HAP-1 (cell line): ENCODE measurements around the gene KIF1A.

Experiments
- DNase-seq, 2 experiments: peaks; one replicate each; pipeline ENCODE4 v3.0.0-alpha.2; 2016 to 2020; ENCODE audit warnings: low spot score in 2 of 2
- H3K27me3 ChIP-seq: fragments of 250-450 bp; sonication (Bioruptor Pico); 2 replicates; pipeline ENCODE4 v1.5.1; 2020; ENCODE audit warnings: low read depth, mild to moderate bottlenecking, moderate library complexity
- H3K36me3 ChIP-seq: fragments of 250-450 bp; sonication (Bioruptor Pico); replicated peaks from 2 replicates; pipeline ENCODE4 v1.5.1; 2020; ENCODE audit warnings: mild to moderate bottlenecking
- H3K4me1 ChIP-seq: fragments of 250-450 bp; sonication (Bioruptor Pico); 2 replicates; pipeline ENCODE4 v1.5.1; 2020; ENCODE audit warnings: mild to moderate bottlenecking
- H3K4me3 ChIP-seq: fragments of 250-450 bp; sonication (Bioruptor Pico); 2 replicates; pipeline ENCODE4 v1.5.1; 2020; ENCODE audit warnings: mild to moderate bottlenecking, moderate library complexity
- H3K9me3 ChIP-seq: fragments of 250-450 bp; sonication (Bioruptor Pico); 2 replicates; pipeline ENCODE4 v1.5.1; 2020; ENCODE audit warnings: mild to moderate bottlenecking, moderate library complexity
- in situ Hi-C: fragments of 300-500 bp; cut with MboI; formaldehyde crosslinking; loops from 3 replicates; pipeline ENCODE4 v1.14.3; 2020; ENCODE audit warnings: low sequenced_read_pairs, inconsistent platforms, mixed read lengths

The KIF1A gene

DNA sequence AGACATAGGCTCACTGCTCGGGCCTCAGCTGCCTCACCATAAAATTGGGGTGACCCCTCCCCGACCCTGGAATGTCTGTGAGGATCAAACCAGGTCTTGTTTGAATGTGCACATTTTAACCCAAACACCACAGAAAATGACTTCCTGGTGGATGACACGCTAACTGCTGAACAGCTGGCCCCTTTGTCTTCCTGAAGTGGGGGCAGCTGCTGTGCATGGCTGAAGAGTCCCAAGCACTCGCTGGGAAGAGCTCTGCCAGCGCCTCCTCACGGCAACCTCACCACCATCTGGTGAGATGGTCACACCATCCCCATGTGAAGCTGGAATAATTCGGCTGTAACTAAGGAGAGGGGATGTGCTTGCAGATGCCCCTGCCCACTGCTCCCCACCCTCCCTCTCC is 94.3 kb downstream of the KIF1A start:
- no peak overlapping the region for H3K4me3 ChIP-seq
- no peaks in the 10 kb centered on the region for H3K9me3 ChIP-seq
- in situ Hi-C loops = no loop called here
- H3K4me1 ChIP-seq = no peaks in the 10 kb centered on the region
- H3K27me3 ChIP-seq = no peaks in the 10 kb centered on the region
- no peak for DNase-seq
- H3K36me3 ChIP-seq = peaks cover 78% of the 10 kb centered on the region

DNA sequence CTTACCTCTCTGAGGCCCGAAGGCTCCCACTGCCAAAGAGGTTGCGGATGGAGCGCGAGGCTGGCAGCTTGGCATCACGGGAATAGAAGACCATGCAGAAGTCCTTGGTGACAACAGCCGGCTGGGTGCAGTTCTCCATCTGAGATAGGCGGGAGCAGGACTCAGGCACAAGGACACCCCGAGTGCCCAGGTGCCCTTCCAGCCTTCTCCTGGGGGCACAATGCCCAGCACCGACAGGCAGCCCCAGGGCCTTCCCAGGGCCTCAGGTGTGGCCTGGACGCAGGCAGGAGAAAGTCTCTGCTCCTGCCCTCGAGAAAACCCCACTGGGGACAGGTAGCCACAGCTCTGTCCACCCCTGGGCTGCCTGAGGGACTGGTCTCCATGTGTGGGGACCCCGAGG is 94.8 kb downstream of the KIF1A start:
- Histone ChIP-seq H3K4me1 (no peaks in the 10 kb centered on the region), H3K36me3 (peaks cover 82% of the 10 kb centered on the region), H3K27me3 (no peaks in the 10 kb centered on the region), H3K4me3 (no peak overlapping the region), H3K9me3 (no peaks in the 10 kb centered on the region)
- DNase-seq = no peak
- in situ Hi-C loops = no loop called here

DNA sequence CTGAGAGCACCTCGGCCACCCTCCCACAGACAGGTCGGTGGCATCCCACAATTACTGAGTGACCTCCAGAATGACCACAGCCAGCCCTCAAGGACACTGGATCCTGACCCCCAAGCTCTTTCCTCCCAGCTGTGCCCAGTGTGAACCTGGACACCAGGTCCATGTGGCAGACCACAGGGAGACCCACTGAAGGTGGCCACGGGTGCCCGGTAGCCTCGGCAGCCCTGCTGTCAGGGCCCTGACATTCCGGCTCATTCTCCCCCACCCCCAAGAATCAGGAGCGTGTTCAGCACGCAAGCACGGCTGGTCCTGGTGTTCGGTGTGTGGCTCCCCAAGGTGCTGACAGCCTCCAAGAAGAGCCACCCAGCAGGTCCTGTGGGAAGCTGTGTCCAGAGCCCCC is 95.6 kb downstream of the KIF1A start:
- no peak for DNase-seq
- in situ Hi-C loops = no loop called here
- Histone ChIP-seq H3K9me3 (no peaks in the 10 kb centered on the region), H3K4me3 (no peak overlapping the region), H3K27me3 (no peaks in the 10 kb centered on the region), H3K4me1 (no peaks in the 10 kb centered on the region), H3K36me3 (peaks cover 83% of the 10 kb centered on the region)

DNA sequence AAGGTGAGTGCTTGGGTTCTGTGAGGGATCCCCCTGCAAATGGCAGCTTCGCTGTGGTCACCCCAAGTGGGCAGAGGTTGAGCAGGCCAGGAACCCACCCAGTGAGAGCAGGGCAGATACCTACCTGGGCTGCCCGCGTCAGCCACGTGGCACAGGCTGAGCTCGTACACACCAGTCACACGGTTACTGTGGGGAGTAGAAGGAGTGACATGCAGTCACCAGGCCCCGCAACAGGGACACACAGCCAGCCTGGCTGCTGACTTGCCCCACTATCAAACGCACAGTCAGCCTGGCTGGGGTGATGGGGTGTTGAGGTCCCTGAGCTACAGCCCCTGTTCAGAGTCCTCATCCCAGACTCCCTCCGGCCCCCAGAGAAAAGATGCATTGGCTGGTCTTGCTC is 96.2 kb downstream of the KIF1A start:
- no peak overlapping the region for H3K4me3 ChIP-seq
- peaks cover 89% of the 10 kb centered on the region for H3K36me3 ChIP-seq
- H3K27me3 ChIP-seq = no peaks in the 10 kb centered on the region
- no peaks in the 10 kb centered on the region for H3K4me1 ChIP-seq
- no peaks in the 10 kb centered on the region for H3K9me3 ChIP-seq
- in situ Hi-C loops = no loop called here
- DNase-seq = no peak

GRCh38 chr2:240722796-240723735 is 97.0 kb downstream of the KIF1A start:
- H3K4me3 ChIP-seq = no peak overlapping the region
- no peaks in the 10 kb centered on the region for H3K4me1 ChIP-seq
- peaks cover 90% of the 10 kb centered on the region for H3K36me3 ChIP-seq
- in situ Hi-C loops = no loop called here
- H3K27me3 ChIP-seq = no peaks in the 10 kb centered on the region
- DNase-seq = no peak
- H3K9me3 ChIP-seq = no peaks in the 10 kb centered on the region

- in situ Hi-C loops = no loop called here
- Histone ChIP-seq H3K9me3 (no peaks in the 10 kb centered on the region), H3K4me1 (no peaks in the 10 kb centered on the region), H3K4me3 (no peak overlapping the region), H3K27me3 (no peaks in the 10 kb centered on the region), H3K36me3 (peaks cover 94% of the 10 kb centered on the region)
- DNase-seq = no peak
These were observed 97.6 kb downstream of the KIF1A start for GRCh38 chr2:240722376-240722775.

GRCh38 chr2:240721596-240722180 is 98.3 kb downstream of the KIF1A start:
- Histone ChIP-seq H3K9me3 (no peaks in the 10 kb centered on the region), H3K4me3 (no peak overlapping the region), H3K36me3 (peaks cover 91% of the 10 kb centered on the region), H3K4me1 (no peaks in the 10 kb centered on the region), H3K27me3 (no peaks in the 10 kb centered on the region)
- in situ Hi-C loops = no loop called here
- DNase-seq = no peak

- Histone ChIP-seq H3K27me3 (no peaks in the 10 kb centered on the region), H3K4me3 (no peak overlapping the region), H3K9me3 (no peaks in the 10 kb centered on the region), H3K36me3 (peaks cover 84% of the 10 kb centered on the region), H3K4me1 (no peaks in the 10 kb centered on the region)
- in situ Hi-C loops = no loop called here
- DNase-seq = no peak
These were observed 99.1 kb downstream of the KIF1A start for GRCh38 chr2:240720686-240721595.

GRCh38 chr2:240719676-240720545 is 100.1 kb downstream of the KIF1A start:
- no peak for DNase-seq
- H3K36me3 ChIP-seq = peaks cover 74% of the 10 kb centered on the region
- H3K4me3 ChIP-seq = no peak overlapping the region
- in situ Hi-C loops = loop anchor here (10.0 kb wide), 1 partner anchor 55 kb away; no protein-coding TSS in a partner anchor
- H3K9me3 ChIP-seq = no peaks in the 10 kb centered on the region
- no peaks in the 10 kb centered on the region for H3K27me3 ChIP-seq
- H3K4me1 ChIP-seq = no peaks in the 10 kb centered on the region

GRCh38 chr2:240718896-240719490 is 101.0 kb downstream of the KIF1A start:
- Histone ChIP-seq H3K36me3 (peaks cover 67% of the 10 kb centered on the region), H3K4me1 (no peaks in the 10 kb centered on the region), H3K4me3 (no peak overlapping the region), H3K27me3 (no peaks in the 10 kb centered on the region), H3K9me3 (no peaks in the 10 kb centered on the region)
- DNase-seq = no peak
- in situ Hi-C loops = loop anchor here (10.0 kb wide), 1 partner anchor 54 kb away; no protein-coding TSS in a partner anchor

DNA sequence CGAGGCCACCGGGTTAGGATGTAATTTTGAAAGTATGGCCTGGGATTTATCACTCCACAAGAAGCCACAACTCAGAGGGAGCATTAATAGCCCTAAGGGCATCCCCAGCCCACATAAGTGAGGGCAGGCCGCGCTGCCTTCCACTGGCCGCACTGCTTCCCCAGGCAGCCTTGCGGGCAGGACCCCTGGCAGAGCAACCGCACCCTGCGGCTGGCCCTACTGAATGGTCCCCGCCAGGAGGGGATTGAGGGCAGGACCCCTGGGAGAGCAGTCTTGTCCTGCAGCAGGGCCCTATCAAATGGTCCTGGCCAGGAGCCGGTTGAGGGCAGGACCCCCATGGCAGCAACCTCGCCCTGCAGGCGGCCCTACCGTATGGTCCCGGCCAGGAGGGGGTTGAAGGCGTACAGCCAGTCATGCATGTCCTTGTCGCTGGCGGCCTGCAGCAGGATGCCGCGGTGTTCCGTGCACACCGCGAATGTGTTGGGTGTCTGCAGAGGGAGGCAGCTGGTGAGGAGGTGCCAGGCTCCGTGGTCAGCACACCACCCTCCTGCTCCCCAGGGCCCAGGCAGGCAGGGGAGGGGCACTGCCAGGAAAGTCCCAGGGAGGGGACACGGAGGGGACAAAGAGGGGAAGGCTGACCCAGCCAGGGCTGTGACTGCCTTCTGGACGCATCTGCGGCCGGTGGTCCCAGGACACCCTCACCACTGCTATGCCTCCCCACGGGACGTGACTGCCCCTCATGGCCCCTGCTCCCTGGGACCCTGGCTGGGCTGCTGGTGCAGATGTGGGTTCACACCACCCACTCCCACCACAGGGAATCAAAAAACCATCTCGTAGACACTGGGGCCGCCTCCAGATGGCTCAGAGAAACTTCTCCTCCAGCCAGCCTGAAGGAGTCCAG is 102.1 kb downstream of the KIF1A start:
- H3K4me3 ChIP-seq = no peak overlapping the region
- H3K27me3 ChIP-seq = no peaks in the 10 kb centered on the region
- in situ Hi-C loops = loop anchor here (10.0 kb wide), 1 partner anchor 53 kb away; no protein-coding TSS in a partner anchor
- DNase-seq = no peak
- H3K36me3 ChIP-seq = peaks cover 56% of the 10 kb centered on the region
- no peaks in the 10 kb centered on the region for H3K4me1 ChIP-seq
- no peaks in the 10 kb centered on the region for H3K9me3 ChIP-seq

- no peaks in the 10 kb centered on the region for H3K4me1 ChIP-seq
- in situ Hi-C loops = loop anchor here (10.0 kb wide), 1 partner anchor 52 kb away; no protein-coding TSS in a partner anchor
- no peak overlapping the region for H3K4me3 ChIP-seq
- H3K9me3 ChIP-seq = no peaks in the 10 kb centered on the region
- H3K27me3 ChIP-seq = no peaks in the 10 kb centered on the region
- peaks cover 49% of the 10 kb centered on the region for H3K36me3 ChIP-seq
- DNase-seq = no peak
These were observed 102.8 kb downstream of the KIF1A start for GRCh38 chr2:240717181-240717641.
